GM12878 (cell line): ENCODE results near the gene ZNF785. TPM values are rescaled to one million over a fixed set of nuclear protein-coding genes. Genes with fewer than 3 reads are reported as not detected.
A peak's percentile ranks its signal among the peaks of the same experiment; 100 is the strongest.

Experiments used
- ATAC-seq: fragments of 200-7000 bp; cut with Tn5 transposase; 3 replicates; pipeline ENCODE4 v1.9.1; 2020; ENCODE audit warnings: mild to moderate bottlenecking, moderate library complexity
- BruUV-seq: library from RNA; stranded (reverse); fragments of 400-500 nt; replicated peaks from 2 replicates; lab custom pipeline; 2021; lab: Mats Ljungman, UMichigan
- CTCF ChIA-PET: fragments of 300-600 bp; sonication (Branson Sonifier 250); formaldehyde crosslinking; extraction: SDS; loops from one replicate; lab custom pipeline; 2021; ENCODE audit warnings: inconsistent platforms; lab: Yijun Ruan, JAX
- POLR2A ChIA-PET: fragments of 350-600 bp; formaldehyde crosslinking; extraction: SDS; loops from one replicate; lab custom pipeline; 2021; ENCODE audit warnings: inconsistent platforms; lab: Charles Lee
- RAD21 ChIA-PET: fragments of 300-600 bp; sonication (Branson Sonifier 250); formaldehyde crosslinking; loops from one replicate; lab custom pipeline; 2023; ENCODE audit warnings: antibody characterized with exemption; ENCODE audit not compliant: unreplicated experiment; lab: Charles Lee
- SMC1A ChIA-PET: fragments of 300-600 bp; sonication (Branson Sonifier 250); formaldehyde crosslinking; loops from one replicate; lab custom pipeline; 2023; ENCODE audit not compliant: unreplicated experiment, uncharacterized antibody; lab: Charles Lee
- DNase-seq: peaks from one replicate; pipeline ENCODE4 v3.0.0-alpha.2; 2011; ENCODE audit warnings: low read depth, low spot score
- FAIRE-seq: peaks from 3 replicates; lab custom pipeline; 2011; peaks lifted over from hg19 to GRCh38; lab: Jason Lieb, UNC
- H2AFZ ChIP-seq: 2 replicates; pipeline ENCODE4 v1.6.0; 2011; ENCODE audit warnings: low read depth, low read length, control low read depth; ENCODE audit not compliant: control insufficient read depth
- H3K27ac ChIP-seq: 2 replicates; pipeline ENCODE4 v1.5.1; 2011; ENCODE audit warnings: control low read depth; ENCODE audit not compliant: control insufficient read depth, insufficient read depth
- H3K27me3 ChIP-seq, 2 experiments: replicated peaks in 1 of 2; 2 replicates each; pipeline versions ENCODE4 v1.6.0 to v1.6.1; 2011; ENCODE audit warnings: low read length in 1 of 2; ENCODE audit not compliant: control insufficient read depth in 2 of 2, insufficient read depth in 2 of 2
- H3K36me3 ChIP-seq, 2 experiments: 2 replicates each; pipeline ENCODE4 v1.5.1; 2011; ENCODE audit warnings: low read length in 1 of 2; ENCODE audit not compliant: control insufficient read depth in 2 of 2, insufficient read depth in 2 of 2
- H3K4me1 ChIP-seq: 2 replicates; pipeline ENCODE4 v1.6.1; 2011; ENCODE audit warnings: mild to moderate bottlenecking, low read length, moderate library complexity, mixed read lengths; ENCODE audit not compliant: control insufficient read depth, insufficient read depth
- H3K4me2 ChIP-seq: 2 replicates; pipeline ENCODE4 v1.6.0; 2011; ENCODE audit warnings: control low read depth; ENCODE audit not compliant: control insufficient read depth, insufficient read depth
- H3K4me3 ChIP-seq: fragments of 200-600 bp; sonication (generic); 2 replicates; pipeline ENCODE4 v1.5.1; 2016
- H3K79me2 ChIP-seq: 2 replicates; pipeline ENCODE4 v1.6.0; 2011; ENCODE audit warnings: low read length; ENCODE audit not compliant: control insufficient read depth, insufficient read depth
- H3K9ac ChIP-seq: 2 replicates; pipeline ENCODE4 v1.8.0; 2011; ENCODE audit warnings: low read length, control low read depth, mixed read lengths; ENCODE audit not compliant: control insufficient read depth, insufficient read depth
- H3K9me3 ChIP-seq: replicated peaks from 3 replicates; pipeline ENCODE4 v1.5.1; 2011; ENCODE audit warnings: mild to moderate bottlenecking, low read length; ENCODE audit not compliant: control insufficient read depth, insufficient read depth
- H4K20me1 ChIP-seq: 2 replicates; pipeline ENCODE4 v1.6.0; 2011; ENCODE audit not compliant: control insufficient read depth, insufficient read depth
- BCL11A ChIP-seq: IDR thresholded peaks from 2 replicates; pipeline ENCODE4 v1.6.1; 2011; ENCODE audit warnings: low read depth, low read length
- BCL3 ChIP-seq: IDR thresholded peaks from 2 replicates; pipeline ENCODE4 v1.6.1; 2011; ENCODE audit warnings: borderline replicate concordance, low read depth, mild to moderate bottlenecking, moderate library complexity, low read length; ENCODE audit not compliant: insufficient read depth, poor library complexity, severe bottlenecking
- CBX3 ChIP-seq: fragments of 200-600 bp; sonication (generic); IDR thresholded peaks from 2 replicates; pipeline ENCODE4 v1.6.1; 2016; ENCODE audit warnings: low read depth, borderline replicate concordance
- CTCF ChIP-seq, 3 experiments: IDR thresholded peaks in 2 of 3; conservative IDR thresholded peaks in 1 of 3; 2 replicates each; pipeline ENCODE4 v1.5.1; 2011; ENCODE audit warnings: low read depth in 3 of 3, low read length in 3 of 3, mild to moderate bottlenecking in 3 of 3, control low read depth in 2 of 3, moderate library complexity in 2 of 3, inconsistent platforms in 1 of 3, mixed read lengths in 1 of 3; ENCODE audit not compliant: control insufficient read depth in 2 of 3, insufficient read depth in 1 of 3; ENCODE audit errors: extremely low read depth in 1 of 3
- E4F1 ChIP-seq: fragments of 450-650 bp; IDR thresholded peaks from 2 replicates; pipeline ENCODE4 v1.6.1; 2018; ENCODE audit warnings: borderline replicate concordance, mild to moderate bottlenecking; ENCODE audit not compliant: partially characterized antibody
- FOXK2 ChIP-seq: fragments of 450-650 bp; IDR thresholded peaks from 2 replicates; pipeline ENCODE4 v1.6.1; 2017; ENCODE audit warnings: mild to moderate bottlenecking, moderate library complexity
- GABPA ChIP-seq: IDR thresholded peaks from 2 replicates; pipeline ENCODE4 v1.6.1; 2014; ENCODE audit warnings: antibody characterized with exemption, low read depth, mild to moderate bottlenecking, inconsistent platforms
- LARP7 ChIP-seq: fragments of 450-650 bp; IDR thresholded peaks from 2 replicates; pipeline ENCODE4 v1.6.1; 2017; ENCODE audit warnings: mild to moderate bottlenecking
- PBX3 ChIP-seq: IDR thresholded peaks from 2 replicates; pipeline ENCODE4 v1.6.1; 2011; ENCODE audit warnings: mild to moderate bottlenecking, low read depth, low read length, moderate library complexity; ENCODE audit not compliant: insufficient replicate concordance
- POU2F2 ChIP-seq: IDR thresholded peaks from 3 replicates; pipeline ENCODE4 v1.6.1; 2011; ENCODE audit warnings: low read depth, mild to moderate bottlenecking, low read length, borderline replicate concordance
- RELA ChIP-seq: fragments of 450-650 bp; IDR thresholded peaks from 2 replicates; pipeline ENCODE4 v1.8.0; 2014; ENCODE audit warnings: borderline replicate concordance; ENCODE audit not compliant: partially characterized antibody
- REST ChIP-seq: IDR thresholded peaks from 2 replicates; pipeline ENCODE4 v1.6.1; 2012; ENCODE audit warnings: mild to moderate bottlenecking, low read depth, low read length
- SMARCA5 ChIP-seq: fragments of 450-650 bp; IDR thresholded peaks from 2 replicates; pipeline ENCODE4 v1.6.1; 2017; ENCODE audit warnings: mild to moderate bottlenecking
- WGBS: methylation state at CpG from one replicate; pipeline ENCODE4 v1.1.6; 2016; ENCODE audit warnings: low lambda C conversion rate; ENCODE audit not compliant: insufficient replicate concordance, insufficient coverage; ENCODE audit errors: missing lambda C conversion rate; 5-methylcytosine and 5-hydroxymethylcytosine counted together
- in situ Hi-C: fragments of 300-500 bp; cut with MboI; formaldehyde crosslinking; loops from 9 replicates; pipeline ENCODE4 v1.14.3; 2018; ENCODE audit warnings: mixed read lengths
- intact Hi-C: fragments of 100-400 bp; cut with micrococcal nuclease; formaldehyde crosslinking; loops from one replicate; pipeline ENCODE4 v1.14.2; 2022; ENCODE audit not compliant: unreplicated experiment
- polyA plus RNA-seq, 11 experiments: library from polyadenylated mRNA; depleted of rRNA in 4 of 11; unstranded in 6 of 11; stranded (reverse) in 5 of 11; fragments of >200 nt; fragmentation: Nextera tagmentation in 4 of 11; fragmentation: Illumina TruSeq in 1 of 11; extraction: Ambion mirVana in 4 of 11; extraction: Trizol in 1 of 11; gene quantifications; 1 replicate in 1 of 11; 2 replicates in 10 of 11; pipeline versions ENCODE4 v1.2.1 to v1.2.3, GENCODE V29; 2011 to 2016; ENCODE audit warnings: inconsistent platforms in 2 of 11, missing spikeins in 2 of 11, low read depth in 1 of 11
- total RNA-seq, 4 experiments: library from RNA; depleted of rRNA in 3 of 4; stranded (reverse); fragments of >200 nt in 3 of 4; fragmentation: Illumina TruSeq in 1 of 4; extraction: Trizol in 1 of 4; gene quantifications; 2 replicates each; pipeline versions ENCODE4 v1.2.1 to v1.2.3, GENCODE V29; 2013 to 2021

The ZNF785 gene
- total and polyA plus RNA-seq, 10 of the 15 experiments (the other 5 are each of a cell fraction or from before 2014, with no cell fraction given): 0.87 to 11.5 (median 7.5) TPM

- intact Hi-C loops (no loop called here), in situ Hi-C loops (no loop called here)
- Histone ChIP-seq H3K79me2 (no peaks in the 10 kb centered on the region), H3K9me3 (no peaks in the 10 kb centered on the region), H2AFZ (no peak overlapping the region), H3K27ac (no peak overlapping the region), H4K20me1 (no peaks in the 10 kb centered on the region), H3K4me2 (no peak overlapping the region), H3K27me3 (no peaks in the 10 kb centered on the region), H3K36me3 (peaks cover 8 to 14% of the 10 kb centered on the region in 2 experiments; a peak in 3 of 4 replicates), H3K4me1 (no peaks in the 10 kb centered on the region), H3K9ac (no peak overlapping the region), H3K4me3 (no peak overlapping the region)
- ATAC-seq (no peak), DNase-seq (no peak), FAIRE-seq (peak; percentile 35)
- RAD21 ChIA-PET: interaction anchor here (2.0 to 3.8 kb wide), 3 partner anchors 16 to 170 kb away, joined by 6 to 20 read pairs (median 14); partner anchors contain the start of genes DCTPP1 and ZNF764
- 96% methylated on average over 3 of the region's 3 CpGs for WGBS
- CTCF ChIA-PET: interaction anchor here (1.1 to 8.9 kb wide), 9 partner anchors 9 to 191 kb away, joined by 3 to 89 read pairs (median 3); partner anchors contain the start of genes DCTPP1 and ZNF785
- no TSS peak for BruUV-seq
- SMC1A ChIA-PET: interaction anchor here (1.1 to 8.6 kb wide), 4 partner anchors 8 to 191 kb away, joined by 3 to 64 read pairs (median 6); partner anchors contain the start of gene DCTPP1
- POLR2A ChIA-PET: no interaction called here
- no peak for TF ChIP-seq GABPA
- TF ChIP-seq REST: no peak
- no peak for TF ChIP-seq E4F1
- TF ChIP-seq BCL11A: no peak
- TF ChIP-seq PBX3: no peak
- no peak for TF ChIP-seq POU2F2
- TF ChIP-seq SMARCA5: no peak
- TF ChIP-seq FOXK2: no peak
- TF ChIP-seq RELA: no peak
- TF ChIP-seq BCL3: no peak
- no peak for TF ChIP-seq LARP7
- no peak for TF ChIP-seq CTCF (IDR thresholded peaks at IDR 0.05 in 2 of 3, conservative IDR thresholded peaks at IDR 0.05 in 1 of 3; ENCODE audit: control insufficient read depth in 2 of 3, extremely low read depth in 1 of 3, insufficient read depth in 1 of 3, low read depth in 3 of 3, low read length in 3 of 3)
- TF ChIP-seq CBX3: no peak
Observed at GRCh38 chr16:30600215-30600614, 14.7 kb upstream of the ZNF785 start.
